Stimulated activated CD8-positive, alpha-beta memory T cell treated with anti-CD3 and anti-CD28 coated beads, Interleukin-12 subunit alpha, Interleukin-12 subunit beta, amount 100 ng/mL, for 24 hours (primary cell): ENCODE results near the gene CDHR5.

Experiments
- DNase-seq: peaks from one replicate; pipeline ENCODE4 v3.0.0-alpha.2; 2020; ENCODE audit errors: extremely low read depth

CDHR5 gene

GRCh38 chr11:645536-645935 is 20.8 kb upstream of the CDHR5 start:
- DNase-seq = no peak

- DNase-seq = no peak
These were observed 19.3 kb upstream of the CDHR5 start for GRCh38 chr11:643849-644738.

- no peak for DNase-seq
These were observed 18.6 kb upstream of the CDHR5 start for GRCh38 chr11:643366-643765.

GRCh38 chr11:641806-642370 is 17.1 kb upstream of the CDHR5 start:
- no peak for DNase-seq

- DNase-seq = no peak
These were observed 15.4 kb upstream of the CDHR5 start for GRCh38 chr11:640021-640706.

GRCh38 chr11:639332-639955 is 14.7 kb upstream of the CDHR5 start:
- no peak for DNase-seq

- DNase-seq = no peak
These were observed 14.0 kb upstream of the CDHR5 start for GRCh38 chr11:638631-639331.

GRCh38 chr11:637593-638521 is 13.1 kb upstream of the CDHR5 start:
- no peak for DNase-seq

GRCh38 chr11:637333-637592 is 12.5 kb upstream of the CDHR5 start:
- DNase-seq = no peak

GRCh38 chr11:636511-637332 is 12.0 kb upstream of the CDHR5 start, which contains the start of gene DRD4:
DRD4 (plus strand) TSS chr11:637269; CDS start chr11:637305, 36 bp downstream.
- no peak for DNase-seq

GRCh38 chr11:635945-636510 is 11.3 kb upstream of the CDHR5 start:
- no peak for DNase-seq

GRCh38 chr11:630871-631270 is 6.1 kb upstream of the CDHR5 start:
- no peak for DNase-seq

- no peak for DNase-seq
These were observed 4.5 kb upstream of the CDHR5 start for GRCh38 chr11:629237-629583.

GRCh38 chr11:628056-628455 is 3.3 kb upstream of the CDHR5 start:
- no peak for DNase-seq

- DNase-seq = no peak
These were observed 2.5 kb upstream of the CDHR5 start for GRCh38 chr11:627308-627576.

- DNase-seq = no peak
These were observed 1.9 kb upstream of the CDHR5 start, which contains the start of gene SCT for GRCh38 chr11:626475-627307. SCT (minus strand) TSS chr11:627181; CDS start chr11:627143, 38 bp downstream.

- DNase-seq = no peak
These were observed 997 bp upstream of the CDHR5 start for GRCh38 chr11:625636-626268.

GRCh38 chr11:623999-624704 is 603 bp downstream of the CDHR5 start:
- no peak for DNase-seq
